Choroid plexus epithelial cell (primary cell): ENCODE data around the gene CDC42BPB.

Experiments used
- DNase-seq: peaks from one replicate; pipeline ENCODE4 v3.0.0-alpha.2; 2010; ENCODE audit warnings: low read depth
- H3K4me3 ChIP-seq: 2 replicates; pipeline ENCODE4 v1.5.1; 2011; ENCODE audit warnings: low read depth, mild to moderate bottlenecking, control low read depth, low read length, moderate library complexity
- CTCF ChIP-seq: conservative IDR thresholded peaks from 2 replicates; pipeline ENCODE4 v1.5.1; 2011; ENCODE audit warnings: low read depth, mild to moderate bottlenecking, control low read depth, inconsistent platforms, low read length, moderate library complexity

Gene CDC42BPB

GRCh38 chr14:103101963-103102688 lies 44.8 kb upstream of the CDC42BPB start:
- DNase-seq = no peak

GRCh38 chr14:103101257-103101962 lies 44.1 kb upstream of the CDC42BPB start:
- no peak for DNase-seq
- no peak for TF ChIP-seq CTCF
- H3K4me3 ChIP-seq = no peak overlapping the region

More at GRCh38 chr14:103101963-103102688, 44.8 kb upstream of the CDC42BPB start:
- no peak overlapping the region for H3K4me3 ChIP-seq
- TF ChIP-seq CTCF = no peak

- no peak overlapping the region for H3K4me3 ChIP-seq
- DNase-seq = no peak
- no peak for TF ChIP-seq CTCF
These were observed 43.2 kb upstream of the CDC42BPB start for GRCh38 chr14:103100281-103101121.

GRCh38 chr14:103099733-103100280 lies 42.5 kb upstream of the CDC42BPB start:
- TF ChIP-seq CTCF = no peak

GRCh38 chr14:103099081-103099732 lies 41.9 kb upstream of the CDC42BPB start:
- H3K4me3 ChIP-seq = no peak overlapping the region
- no peak for TF ChIP-seq CTCF
- no peak for DNase-seq

More at GRCh38 chr14:103099733-103100280, 42.5 kb upstream of the CDC42BPB start:
- H3K4me3 ChIP-seq = no peak overlapping the region
- no peak for DNase-seq
